ENCODE measurements around the gene CDH13. TPM values are rescaled to one million over a fixed set of nuclear protein-coding genes. Genes with fewer than 3 reads are reported as not detected.

The CDH13 gene
- total RNA-seq, 1 experiment from 2014 or later = not detected

GRCh38 chr16:82999711-83000110 lies 372.9 kb downstream of the CDH13 start:
- in situ Hi-C loops (cut with HindIII; ENCODE audit: low pct_unique_long_range_greater_than_20kb, low sequenced_read_pairs) = no loop called here
- DNase-seq (ENCODE audit: low read depth, low spot score) = no peak

- no peak for DNase-seq (ENCODE audit: low read depth, low spot score)
These were observed 375.9 kb downstream of the CDH13 start for GRCh38 chr16:83002351-83003334.

GRCh38 chr16:83004868-83005652 lies 378.3 kb downstream of the CDH13 start:
- no peak for DNase-seq (ENCODE audit: low read depth, low spot score)
- in situ Hi-C loops (cut with HindIII; ENCODE audit: low pct_unique_long_range_greater_than_20kb, low sequenced_read_pairs) = no loop called here

More at GRCh38 chr16:83002351-83003334, 375.9 kb downstream of the CDH13 start:
- in situ Hi-C loops (cut with HindIII; ENCODE audit: low pct_unique_long_range_greater_than_20kb, low sequenced_read_pairs) = no loop called here

- in situ Hi-C loops (cut with HindIII; ENCODE audit: low pct_unique_long_range_greater_than_20kb, low sequenced_read_pairs) = no loop called here
- no peak for DNase-seq (ENCODE audit: low read depth, low spot score)
These were observed 378.9 kb downstream of the CDH13 start for GRCh38 chr16:83005653-83006160.

- in situ Hi-C loops (cut with HindIII; ENCODE audit: low pct_unique_long_range_greater_than_20kb, low sequenced_read_pairs) = no loop called here
- DNase-seq (ENCODE audit: low read depth, low spot score) = no peak
These were observed 384.3 kb downstream of the CDH13 start for GRCh38 chr16:83010776-83011720.

GRCh38 chr16:83011939-83012338 lies 385.2 kb downstream of the CDH13 start:
- in situ Hi-C loops (cut with HindIII; ENCODE audit: low pct_unique_long_range_greater_than_20kb, low sequenced_read_pairs) = no loop called here
- DNase-seq (ENCODE audit: low read depth, low spot score) = no peak

GRCh38 chr16:83013071-83013470 lies 386.3 kb downstream of the CDH13 start:
- in situ Hi-C loops (cut with HindIII; ENCODE audit: low pct_unique_long_range_greater_than_20kb, low sequenced_read_pairs) = no loop called here
- DNase-seq (ENCODE audit: low read depth, low spot score) = no peak

GRCh38 chr16:83019963-83020362 lies 393.2 kb downstream of the CDH13 start:
- in situ Hi-C loops (cut with HindIII; ENCODE audit: low pct_unique_long_range_greater_than_20kb, low sequenced_read_pairs) = no loop called here
- no peak for DNase-seq (ENCODE audit: low read depth, low spot score)

GRCh38 chr16:83021045-83021444 lies 394.3 kb downstream of the CDH13 start:
- no peak for DNase-seq (ENCODE audit: low read depth, low spot score)
- in situ Hi-C loops (cut with HindIII; ENCODE audit: low pct_unique_long_range_greater_than_20kb, low sequenced_read_pairs) = no loop called here

- no peak for DNase-seq (ENCODE audit: low read depth, low spot score)
- in situ Hi-C loops (cut with HindIII; ENCODE audit: low pct_unique_long_range_greater_than_20kb, low sequenced_read_pairs) = no loop called here
These were observed 395.0 kb downstream of the CDH13 start for GRCh38 chr16:83021746-83022145.

GRCh38 chr16:83023011-83023410 lies 396.2 kb downstream of the CDH13 start:
- DNase-seq (ENCODE audit: low read depth, low spot score) = no peak
- in situ Hi-C loops (cut with HindIII; ENCODE audit: low pct_unique_long_range_greater_than_20kb, low sequenced_read_pairs) = no loop called here

- in situ Hi-C loops (cut with HindIII; ENCODE audit: low pct_unique_long_range_greater_than_20kb, low sequenced_read_pairs) = no loop called here
- no peak for DNase-seq (ENCODE audit: low read depth, low spot score)
These were observed 396.9 kb downstream of the CDH13 start for GRCh38 chr16:83023640-83024039.

- in situ Hi-C loops (cut with HindIII; ENCODE audit: low pct_unique_long_range_greater_than_20kb, low sequenced_read_pairs) = no loop called here
- no peak for DNase-seq (ENCODE audit: low read depth, low spot score)
These were observed 401.2 kb downstream of the CDH13 start for GRCh38 chr16:83027973-83028372.

- no peak for DNase-seq (ENCODE audit: low read depth, low spot score)
- in situ Hi-C loops (cut with HindIII; ENCODE audit: low pct_unique_long_range_greater_than_20kb, low sequenced_read_pairs) = no loop called here
These were observed 402.7 kb downstream of the CDH13 start for GRCh38 chr16:83029467-83029866.

- DNase-seq (ENCODE audit: low read depth, low spot score) = no peak
- in situ Hi-C loops (cut with HindIII; ENCODE audit: low pct_unique_long_range_greater_than_20kb, low sequenced_read_pairs) = no loop called here
These were observed 404.8 kb downstream of the CDH13 start for GRCh38 chr16:83031524-83031923.

GRCh38 chr16:83037102-83037501 lies 410.3 kb downstream of the CDH13 start:
- in situ Hi-C loops (cut with HindIII; ENCODE audit: low pct_unique_long_range_greater_than_20kb, low sequenced_read_pairs) = no loop called here
- DNase-seq (ENCODE audit: low read depth, low spot score) = no peak

- in situ Hi-C loops (cut with HindIII; ENCODE audit: low pct_unique_long_range_greater_than_20kb, low sequenced_read_pairs) = no loop called here
- DNase-seq (ENCODE audit: low read depth, low spot score) = no peak
These were observed 411.1 kb downstream of the CDH13 start for GRCh38 chr16:83037884-83038283.
